ENCODE results near the gene EML6. TPM values are rescaled to one million over a fixed set of nuclear protein-coding genes. Genes with fewer than 3 reads are reported as not detected.

Gene EML6
- total RNA-seq, 1 experiment from 2014 or later = 5.2 TPM

- no peak for TF ChIP-seq CTCF (IDR thresholded peaks at IDR 0.05; ENCODE audit: insufficient read depth in 1 of 2, low read depth in 1 of 2, low read length in 1 of 2, severe bottlenecking in 1 of 2, unreplicated experiment in 1 of 2)
- intact Hi-C loops (cut with micrococcal nuclease; ENCODE audit: unreplicated experiment) = no loop called here
- no peaks in the 10 kb centered on the region for H3K9me3 ChIP-seq
Measured at GRCh38 chr2:54952978-54953456, 229.6 kb downstream of the EML6 start.

GRCh38 chr2:54954158-54954557 is 230.7 kb downstream of the EML6 start:
- no peak for TF ChIP-seq CTCF (IDR thresholded peaks at IDR 0.05; ENCODE audit: insufficient read depth in 1 of 2, low read depth in 1 of 2, low read length in 1 of 2, severe bottlenecking in 1 of 2, unreplicated experiment in 1 of 2)
- Mint-ChIP-seq H3K4me1 (ENCODE audit: low read depth, unreplicated experiment) (peaks cover 27% of the 10 kb centered on the region), H3K27me3 (ENCODE audit: insufficient read depth, unreplicated experiment) (no peaks in the 10 kb centered on the region), H3K36me3 (ENCODE audit: insufficient read depth, unreplicated experiment) (peaks cover 16% of the 10 kb centered on the region), H3K9me3 (ENCODE audit: unreplicated experiment) (no peaks in the 10 kb centered on the region), H3K27ac (ENCODE audit: unreplicated experiment) (no peak overlapping the region), H3K4me3 (ENCODE audit: unreplicated experiment) (no peak overlapping the region)
- ChIA-PET POLR2A (no interaction called here), CTCF (no interaction called here)
- Histone ChIP-seq H3K4me3 (ENCODE audit: low read depth, low read length) (no peak overlapping the region), H3K27me3 (replicated peaks; ENCODE audit: control insufficient read depth, insufficient read depth, low read length) (no peaks in the 10 kb centered on the region), H3K36me3 (ENCODE audit: control insufficient read depth, insufficient read depth, low read length) (no peaks in the 10 kb centered on the region; the same call in 1 of the 2 replicates), H3K9me3 (no peaks in the 10 kb centered on the region), H3K4me1 (peaks cover 19% of the 10 kb centered on the region)
- intact Hi-C loops (cut with micrococcal nuclease; ENCODE audit: unreplicated experiment) = no loop called here
- BruUV-seq (replicated peaks) = no TSS peak
- DNase-seq = no peak

More at GRCh38 chr2:54952978-54953456, 229.6 kb downstream of the EML6 start:
- Mint-ChIP-seq H3K4me1 (ENCODE audit: low read depth, unreplicated experiment) (peaks cover 27% of the 10 kb centered on the region), H3K4me3 (ENCODE audit: unreplicated experiment) (no peak overlapping the region), H3K9me3 (ENCODE audit: unreplicated experiment) (no peaks in the 10 kb centered on the region), H3K27me3 (ENCODE audit: insufficient read depth, unreplicated experiment) (no peaks in the 10 kb centered on the region), H3K36me3 (ENCODE audit: insufficient read depth, unreplicated experiment) (peaks cover 13% of the 10 kb centered on the region), H3K27ac (ENCODE audit: unreplicated experiment) (no peak overlapping the region)
- Histone ChIP-seq H3K4me3 (ENCODE audit: low read depth, low read length) (no peak overlapping the region), H3K4me1 (peaks cover 19% of the 10 kb centered on the region), H3K36me3 (ENCODE audit: control insufficient read depth, insufficient read depth, low read length) (no peaks in the 10 kb centered on the region), H3K27me3 (replicated peaks; ENCODE audit: control insufficient read depth, insufficient read depth, low read length) (no peaks in the 10 kb centered on the region)
- ChIA-PET CTCF (no interaction called here), POLR2A (no interaction called here)
- no peak for DNase-seq
- no TSS peak for BruUV-seq (replicated peaks)

GRCh38 chr2:54954705-54955357 is 231.4 kb downstream of the EML6 start:
- Histone ChIP-seq H3K4me1 (peaks cover 19% of the 10 kb centered on the region), H3K36me3 (ENCODE audit: control insufficient read depth, insufficient read depth, low read length) (no peaks in the 10 kb centered on the region; the same call in 1 of the 2 replicates), H3K27me3 (replicated peaks; ENCODE audit: control insufficient read depth, insufficient read depth, low read length) (no peaks in the 10 kb centered on the region), H3K9me3 (no peaks in the 10 kb centered on the region), H3K4me3 (ENCODE audit: low read depth, low read length) (no peak overlapping the region)
- peaks cover 27% of the 10 kb centered on the region for H3K4me1 Mint-ChIP-seq (ENCODE audit: low read depth, unreplicated experiment)
- POLR2A ChIA-PET = no interaction called here
- BruUV-seq (replicated peaks) = no TSS peak
- no peaks in the 10 kb centered on the region for H3K9me3 Mint-ChIP-seq (ENCODE audit: unreplicated experiment)
- H3K27ac Mint-ChIP-seq (ENCODE audit: unreplicated experiment) = no peak overlapping the region
- H3K4me3 Mint-ChIP-seq (ENCODE audit: unreplicated experiment) = no peak overlapping the region
- CTCF ChIA-PET = no interaction called here
- no peak for DNase-seq
- H3K27me3 Mint-ChIP-seq (ENCODE audit: insufficient read depth, unreplicated experiment) = no peaks in the 10 kb centered on the region
- no peak for TF ChIP-seq CTCF (IDR thresholded peaks at IDR 0.05; ENCODE audit: insufficient read depth in 1 of 2, low read depth in 1 of 2, low read length in 1 of 2, severe bottlenecking in 1 of 2, unreplicated experiment in 1 of 2)
- H3K36me3 Mint-ChIP-seq (ENCODE audit: insufficient read depth, unreplicated experiment) = peaks cover 20% of the 10 kb centered on the region
- intact Hi-C loops (cut with micrococcal nuclease; ENCODE audit: unreplicated experiment) = no loop called here

Data from Caco-2 (cell line).